ENCODE measurements around the gene KLKB1.
A peak's percentile ranks its signal among the peaks of the same experiment; 100 is the strongest.

The KLKB1 gene

GRCh38 chr4:186307497-186307896 is 80.2 kb downstream of the KLKB1 start:
- Mint-ChIP-seq H3K4me3 (no peak overlapping the region), H3K27ac (no peak overlapping the region), H3K27me3 (peaks cover 34% of the 10 kb centered on the region), H3K4me1 (no peaks in the 10 kb centered on the region), H3K9me3 (no peaks in the 10 kb centered on the region)
- no peak for ATAC-seq
- DNase-seq: no peak

GRCh38 chr4:186307916-186308315 is 80.6 kb downstream of the KLKB1 start:
- Mint-ChIP-seq H3K4me3 (no peak overlapping the region), H3K4me1 (no peaks in the 10 kb centered on the region), H3K27me3 (peaks cover 34% of the 10 kb centered on the region), H3K27ac (peak overlapping the region in 1 of 2 donors; percentile 74), H3K9me3 (no peaks in the 10 kb centered on the region)
- ATAC-seq: no peak
- DNase-seq: no peak

All from stimulated activated naive CD8-positive, alpha-beta T cell treated with anti-CD3 and anti-CD28 coated beads, Interleukin-15, amount 100 ng/mL, for 72 hours (primary cell).